Sigmoid colon (tissue), 3 donors: ENCODE data around the gene SLC7A14.

ENCODE experiments used
- POLR2A ChIP-seq, 2 donors: fragments of 450-650 bp; IDR thresholded peaks; one replicate each; pipeline ENCODE4 v1.6.1; 2016; ENCODE audit warnings: antibody characterized with exemption in 2 of 2, mild to moderate bottlenecking in 2 of 2, moderate library complexity in 2 of 2
- TF ChIP-seq, protein P1 (sequence below), 4 experiments: fragments of 450-650 bp in 3 of 4; fragments of 200-600 bp in 1 of 4; IDR thresholded peaks; one replicate each; pipeline ENCODE4 v1.5.1; 2016 to 2019; ENCODE audit warnings: antibody characterized with exemption in 4 of 4, mild to moderate bottlenecking in 3 of 4, moderate library complexity in 2 of 4

DNA sequence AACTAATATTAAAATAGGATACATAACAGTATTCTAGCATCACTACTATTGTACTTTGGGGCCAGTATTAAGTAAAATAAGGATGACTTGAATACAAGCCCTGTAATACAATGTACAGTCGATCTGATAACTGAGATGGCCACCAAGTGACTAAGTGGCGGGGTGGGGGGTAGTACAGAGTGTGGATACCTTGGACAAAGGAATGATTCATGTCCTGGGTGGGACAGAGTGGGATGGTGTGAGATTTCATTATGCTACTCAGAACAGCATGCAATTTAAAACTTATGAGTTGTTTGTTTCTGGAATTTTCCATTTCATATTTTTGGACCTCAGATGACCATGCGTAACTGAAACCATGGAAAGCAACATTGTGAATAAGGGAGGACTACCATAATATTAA, 46.0 kb downstream of the SLC7A14 start:
- no peak for TF ChIP-seq POLR2A (IDR thresholded peaks at IDR 0.05)
- TF ChIP-seq, protein P1, sequence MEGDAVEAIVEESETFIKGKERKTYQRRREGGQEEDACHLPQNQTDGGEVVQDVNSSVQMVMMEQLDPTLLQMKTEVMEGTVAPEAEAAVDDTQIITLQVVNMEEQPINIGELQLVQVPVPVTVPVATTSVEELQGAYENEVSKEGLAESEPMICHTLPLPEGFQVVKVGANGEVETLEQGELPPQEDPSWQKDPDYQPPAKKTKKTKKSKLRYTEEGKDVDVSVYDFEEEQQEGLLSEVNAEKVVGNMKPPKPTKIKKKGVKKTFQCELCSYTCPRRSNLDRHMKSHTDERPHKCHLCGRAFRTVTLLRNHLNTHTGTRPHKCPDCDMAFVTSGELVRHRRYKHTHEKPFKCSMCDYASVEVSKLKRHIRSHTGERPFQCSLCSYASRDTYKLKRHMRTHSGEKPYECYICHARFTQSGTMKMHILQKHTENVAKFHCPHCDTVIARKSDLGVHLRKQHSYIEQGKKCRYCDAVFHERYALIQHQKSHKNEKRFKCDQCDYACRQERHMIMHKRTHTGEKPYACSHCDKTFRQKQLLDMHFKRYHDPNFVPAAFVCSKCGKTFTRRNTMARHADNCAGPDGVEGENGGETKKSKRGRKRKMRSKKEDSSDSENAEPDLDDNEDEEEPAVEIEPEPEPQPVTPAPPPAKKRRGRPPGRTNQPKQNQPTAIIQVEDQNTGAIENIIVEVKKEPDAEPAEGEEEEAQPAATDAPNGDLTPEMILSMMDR (IDR thresholded peaks at IDR 0.05), result no peak
